IMR-90 (cell line): ENCODE results near the gene TMEM131L. TPM values are rescaled to one million over a fixed set of nuclear protein-coding genes. Genes with fewer than 3 reads are reported as not detected.

Experiments used
- ATAC-seq: fragments of 200-7000 bp; cut with Tn5 transposase; 2 replicates; pipeline ENCODE4 v1.9.1; 2020; ENCODE audit warnings: low read depth, mild to moderate bottlenecking, moderate library complexity
- BruUV-seq: library from RNA; stranded (reverse); fragments of 400-500 nt; replicated peaks from 2 replicates; lab custom pipeline; 2021; lab: Mats Ljungman, UMichigan
- CTCF ChIA-PET: fragments of 300-600 bp; formaldehyde crosslinking; extraction: SDS; loops from one replicate; lab custom pipeline; 2021; ENCODE audit warnings: antibody characterized with exemption; lab: Yijun Ruan, JAX
- POLR2A ChIA-PET: fragments of 300-600 bp; sonication (Branson Sonifier 250); formaldehyde crosslinking; loops from one replicate; lab custom pipeline; 2022; ENCODE audit warnings: antibody characterized with exemption; ENCODE audit not compliant: unreplicated experiment; lab: Charles Lee
- DNase-seq: peaks from one replicate; pipeline ENCODE4 v3.0.0; 2013
- H2AFZ ChIP-seq: replicated peaks from 2 replicates; pipeline ENCODE3; 2013; ENCODE audit warnings: low read length, mild to moderate bottlenecking; ENCODE audit not compliant: poor library complexity
- H2AK5ac ChIP-seq: 2 replicates; pipeline ENCODE4 v1.6.1; 2013; ENCODE audit warnings: low read depth, low read length, inconsistent platforms
- H2AK9ac ChIP-seq: replicated peaks from 2 replicates; pipeline ENCODE3; 2013; ENCODE audit warnings: mild to moderate bottlenecking, low read depth, low read length, moderate library complexity; ENCODE audit not compliant: poor library complexity
- H2BK120ac ChIP-seq: 2 replicates; pipeline ENCODE4 v1.6.1; 2013; ENCODE audit warnings: low read depth, low read length, inconsistent platforms
- H2BK15ac ChIP-seq: 3 replicates; pipeline ENCODE4 v1.6.1; 2013; ENCODE audit warnings: low read depth, low read length, inconsistent platforms
- H2BK20ac ChIP-seq: 2 replicates; pipeline ENCODE4 v1.6.1; 2013; ENCODE audit warnings: low read depth, mild to moderate bottlenecking, inconsistent platforms, low read length, moderate library complexity
- H2BK5ac ChIP-seq: 2 replicates; pipeline ENCODE4 v1.6.1; 2013; ENCODE audit warnings: mild to moderate bottlenecking, low read depth, low read length, inconsistent platforms; ENCODE audit not compliant: poor library complexity, severe bottlenecking
- H3K14ac ChIP-seq: replicated peaks from 2 replicates; pipeline ENCODE4 v1.6.1; 2013; ENCODE audit warnings: low read depth, low read length, inconsistent platforms
- H3K18ac ChIP-seq: 2 replicates; pipeline ENCODE4 v1.6.1; 2013; ENCODE audit warnings: low read depth, low read length, control low read depth
- H3K23ac ChIP-seq: 2 replicates; pipeline ENCODE4 v1.6.1; 2013; ENCODE audit warnings: low read depth, low read length, inconsistent platforms
- H3K27ac ChIP-seq: 2 replicates; pipeline ENCODE4 v1.5.1; 2013; ENCODE audit warnings: mild to moderate bottlenecking, control low read depth, low read length; ENCODE audit not compliant: insufficient read depth
- H3K27me3 ChIP-seq: 2 replicates; pipeline ENCODE4 v1.6.1; 2013; ENCODE audit warnings: low read length; ENCODE audit not compliant: control insufficient read depth, insufficient read depth
- H3K36me3 ChIP-seq: 2 replicates; pipeline ENCODE4 v1.6.1; 2013; ENCODE audit warnings: low read length, mixed read lengths; ENCODE audit not compliant: control insufficient read depth, insufficient read depth
- H3K4ac ChIP-seq: 2 replicates; pipeline ENCODE4 v1.6.1; 2013; ENCODE audit warnings: low read depth, low read length, inconsistent platforms
- H3K4me1 ChIP-seq: 2 replicates; pipeline ENCODE4 v1.6.1; 2013; ENCODE audit warnings: low read length, mixed read lengths; ENCODE audit not compliant: control insufficient read depth, insufficient read depth
- H3K4me2 ChIP-seq: 2 replicates; pipeline ENCODE4 v1.6.1; 2013; ENCODE audit warnings: low read depth, mild to moderate bottlenecking, control low read depth, low read length, moderate library complexity
- H3K4me3 ChIP-seq: 2 replicates; pipeline ENCODE4 v1.5.1; 2013; ENCODE audit warnings: low read depth, mild to moderate bottlenecking, control low read depth, low read length, moderate library complexity; ENCODE audit not compliant: insufficient read depth
- H3K56ac ChIP-seq: 2 replicates; pipeline ENCODE4 v1.6.1; 2013; ENCODE audit warnings: low read length, inconsistent platforms; ENCODE audit not compliant: insufficient read depth; ENCODE audit errors: extremely low read depth
- H3K79me1 ChIP-seq, 2 experiments: 2 replicates each; pipeline ENCODE4 v1.6.1; 2013; ENCODE audit warnings: low read length in 2 of 2, inconsistent platforms in 1 of 2, low read depth in 1 of 2
- H3K9ac ChIP-seq: 2 replicates; pipeline ENCODE4 v1.6.1; 2013; ENCODE audit warnings: low read depth, low read length, control low read depth
- H3K9me1 ChIP-seq: 2 replicates; pipeline ENCODE4 v1.6.1; 2013; ENCODE audit warnings: low read length, inconsistent platforms; ENCODE audit not compliant: insufficient read depth
- H3K9me3 ChIP-seq: 2 replicates; pipeline ENCODE4 v1.6.1; 2013; ENCODE audit warnings: low read length; ENCODE audit not compliant: control insufficient read depth, insufficient read depth
- H4K20me1 ChIP-seq: 2 replicates; pipeline ENCODE4 v1.6.1; 2013; ENCODE audit warnings: low read length, inconsistent platforms; ENCODE audit not compliant: insufficient read depth
- H4K5ac ChIP-seq: 2 replicates; pipeline ENCODE4 v1.6.1; 2013; ENCODE audit warnings: mild to moderate bottlenecking, low read depth, low read length, control low read depth
- H4K8ac ChIP-seq, 2 experiments: 2 replicates each; pipeline ENCODE4 v1.6.1; 2013; ENCODE audit warnings: low read depth in 2 of 2, low read length in 2 of 2, control low read depth in 1 of 2, inconsistent platforms in 1 of 2
- H4K91ac ChIP-seq: 2 replicates; pipeline ENCODE4 v1.6.1; 2013; ENCODE audit warnings: low read depth, low read length, inconsistent platforms; ENCODE audit not compliant: insufficient read depth
- MAZ ChIP-seq: IDR thresholded peaks from 2 replicates; pipeline ENCODE4 v1.6.1; 2012; ENCODE audit warnings: low read depth, mild to moderate bottlenecking, low read length, improper control_type of control experiment, moderate library complexity, borderline replicate concordance
- RFX5 ChIP-seq: IDR thresholded peaks from 2 replicates; pipeline ENCODE4 v1.8.0; 2012; ENCODE audit warnings: low read depth, mild to moderate bottlenecking, low read length, moderate library complexity
- WGBS, 2 experiments: methylation state at CpG; one replicate each; pipeline versions ENCODE4 v1.1.5 to v1.1.7; 2013; ENCODE audit warnings: missing lambda C conversion rate in 2 of 2; ENCODE audit not compliant: insufficient read length in 1 of 2; ENCODE audit errors: extremely low coverage in 2 of 2; 5-methylcytosine and 5-hydroxymethylcytosine counted together
- dilution Hi-C: fragments of 300-500 bp; cut with HindIII; formaldehyde crosslinking; loops from one replicate; pipeline ENCODE4 v1.14.3; 2018; ENCODE audit warnings: low sequenced_read_pairs; ENCODE audit not compliant: unreplicated experiment
- in situ Hi-C: fragments of 300-500 bp; cut with MboI; formaldehyde crosslinking; loops from 3 replicates; pipeline ENCODE4 v1.14.3; 2019; ENCODE audit warnings: low sequenced_read_pairs, inconsistent platforms, mixed read lengths
- intact Hi-C: fragments of 100-400 bp; cut with micrococcal nuclease; formaldehyde crosslinking; loops from 2 replicates; pipeline ENCODE4 v1.10.0; 2022
- polyA plus RNA-seq, 3 experiments: library from polyadenylated mRNA; depleted of rRNA; stranded (reverse); fragments of >200 nt; gene quantifications; 2 replicates each; pipeline ENCODE4 v1.2.3, GENCODE V29; 2012; ENCODE audit warnings: low replicate concordance in 1 of 3
- total RNA-seq: library from RNA; depleted of rRNA; stranded (reverse); fragments of >200 nt; gene quantifications from 2 replicates; pipeline ENCODE4 v1.2.3, GENCODE V29; 2012

TMEM131L gene
- total and polyA plus RNA-seq, 2 of the 4 experiments (the other 2 are of a cell fraction): 8.4 to 23.8 TPM

DNA sequence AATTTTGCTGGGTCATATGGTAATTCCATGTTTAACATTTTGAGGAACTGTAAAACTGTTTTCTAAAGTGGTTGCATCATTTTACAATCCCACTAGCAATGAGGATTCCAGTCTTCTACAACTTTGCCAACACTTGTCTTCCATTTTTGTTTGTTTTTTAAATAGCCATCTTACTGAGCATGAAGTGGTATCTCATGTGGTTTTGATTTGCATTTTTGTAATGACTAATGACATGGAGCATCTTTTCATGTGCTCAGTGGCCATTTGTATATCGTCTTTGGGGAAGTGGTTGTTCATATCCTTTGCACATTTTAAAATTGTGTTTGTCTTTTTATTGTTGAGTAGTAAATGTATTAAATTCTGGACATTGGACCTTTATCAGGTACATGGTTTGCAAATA, 94.7 kb downstream of the TMEM131L start:
- no peak overlapping the region for H2AK5ac ChIP-seq
- intact Hi-C loops: no loop called here
- H3K9me1 ChIP-seq: peaks cover 12% of the 10 kb centered on the region; the same call in 1 of the 2 replicates
- no peaks in the 10 kb centered on the region; the same call in 1 of the 2 replicates for H4K20me1 ChIP-seq
- no peak overlapping the region for H4K91ac ChIP-seq
- no CpG with 5 or more reads among the region's 1 CpG for WGBS, 2 experiments
- H2BK20ac ChIP-seq: no peak overlapping the region
- H3K4me1 ChIP-seq: peaks cover 6% of the 10 kb centered on the region
- H2BK5ac ChIP-seq: no peak overlapping the region
- BruUV-seq: no TSS peak
- dilution Hi-C loops: no loop called here
- no peaks in the 10 kb centered on the region for H3K27me3 ChIP-seq
- ATAC-seq (no peak), DNase-seq (no peak)
- peaks cover 3% of the 10 kb centered on the region; the same call in 1 of the 2 replicates for H3K36me3 ChIP-seq
- no peak overlapping the region for H3K4ac ChIP-seq
- no peak overlapping the region for H3K4me2 ChIP-seq
- ChIA-PET CTCF (no interaction called here), POLR2A (no interaction called here)
- H3K79me1 ChIP-seq: peaks cover 0 to 5% of the 10 kb centered on the region in 2 experiments; a peak in 1 of 4 replicates
- H3K14ac ChIP-seq: no peak overlapping the region
- H3K56ac ChIP-seq: no peak overlapping the region
- H4K5ac ChIP-seq: no peak overlapping the region
- H3K4me3 ChIP-seq: no peak overlapping the region
- no peak overlapping the region for H4K8ac ChIP-seq
- H3K27ac ChIP-seq: no peak overlapping the region
- no peak overlapping the region for H3K18ac ChIP-seq
- H3K9me3 ChIP-seq: no peaks in the 10 kb centered on the region; the same call in 1 of the 2 replicates
- H2BK120ac ChIP-seq: no peak overlapping the region
- no peak overlapping the region for H2AK9ac ChIP-seq
- no peak overlapping the region for H2BK15ac ChIP-seq
- in situ Hi-C loops: no loop called here
- H3K23ac ChIP-seq: no peak overlapping the region
- H3K9ac ChIP-seq: no peak overlapping the region
- no peak overlapping the region for H2AFZ ChIP-seq
- TF ChIP-seq MAZ: no peak
- TF ChIP-seq RFX5: no peak
